ENCODE data around the gene OR10G7. TPM values are rescaled to one million over a fixed set of nuclear protein-coding genes. Genes with fewer than 3 reads are reported as not detected.

The OR10G7 gene
- total and polyA plus RNA-seq, 11 donors: not detected

DNA sequence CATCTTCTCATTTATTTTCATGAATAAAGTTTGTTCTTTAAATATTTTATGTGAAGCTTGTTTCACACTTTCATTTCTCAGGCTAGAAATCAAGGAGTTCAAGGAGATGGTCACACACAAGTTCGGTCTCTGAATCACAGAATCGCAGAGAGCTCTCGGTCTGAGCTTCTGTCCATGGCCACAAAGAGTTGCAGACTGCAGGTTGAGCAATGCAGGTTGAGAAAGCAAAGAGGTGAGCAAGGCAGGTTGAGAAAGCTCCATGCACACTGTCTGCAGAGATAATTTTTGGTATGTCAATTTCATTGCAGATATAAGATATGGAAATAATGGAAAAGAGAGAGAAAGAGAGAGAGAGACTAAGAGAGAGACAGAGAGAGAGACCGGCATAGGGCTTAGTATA is 41.2 kb upstream of the OR10G7 start:
- no peak for DNase-seq
- Histone ChIP-seq H3K27ac (no peak overlapping the region), H3K9me3 (no peaks in the 10 kb centered on the region), H3K4me1 (no peaks in the 10 kb centered on the region), H3K4me3 (no peak overlapping the region), H3K27me3 (peaks cover 0 to 66% (median 0%) of the 10 kb centered on the region in 9 donors), H3K36me3 (no peaks in the 10 kb centered on the region)
- ATAC-seq: no peak
- WGBS, 4 donors: 80 to 86% (median 83%) methylated on average over 4 of the region's 4 CpGs
- intact Hi-C loops (cut with DNase I): no loop called here
- no peak for TF ChIP-seq POLR2A (IDR thresholded peaks at IDR 0.05)
- TF ChIP-seq, protein P1, sequence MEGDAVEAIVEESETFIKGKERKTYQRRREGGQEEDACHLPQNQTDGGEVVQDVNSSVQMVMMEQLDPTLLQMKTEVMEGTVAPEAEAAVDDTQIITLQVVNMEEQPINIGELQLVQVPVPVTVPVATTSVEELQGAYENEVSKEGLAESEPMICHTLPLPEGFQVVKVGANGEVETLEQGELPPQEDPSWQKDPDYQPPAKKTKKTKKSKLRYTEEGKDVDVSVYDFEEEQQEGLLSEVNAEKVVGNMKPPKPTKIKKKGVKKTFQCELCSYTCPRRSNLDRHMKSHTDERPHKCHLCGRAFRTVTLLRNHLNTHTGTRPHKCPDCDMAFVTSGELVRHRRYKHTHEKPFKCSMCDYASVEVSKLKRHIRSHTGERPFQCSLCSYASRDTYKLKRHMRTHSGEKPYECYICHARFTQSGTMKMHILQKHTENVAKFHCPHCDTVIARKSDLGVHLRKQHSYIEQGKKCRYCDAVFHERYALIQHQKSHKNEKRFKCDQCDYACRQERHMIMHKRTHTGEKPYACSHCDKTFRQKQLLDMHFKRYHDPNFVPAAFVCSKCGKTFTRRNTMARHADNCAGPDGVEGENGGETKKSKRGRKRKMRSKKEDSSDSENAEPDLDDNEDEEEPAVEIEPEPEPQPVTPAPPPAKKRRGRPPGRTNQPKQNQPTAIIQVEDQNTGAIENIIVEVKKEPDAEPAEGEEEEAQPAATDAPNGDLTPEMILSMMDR (IDR thresholded peaks at IDR 0.05): no peak

DNA sequence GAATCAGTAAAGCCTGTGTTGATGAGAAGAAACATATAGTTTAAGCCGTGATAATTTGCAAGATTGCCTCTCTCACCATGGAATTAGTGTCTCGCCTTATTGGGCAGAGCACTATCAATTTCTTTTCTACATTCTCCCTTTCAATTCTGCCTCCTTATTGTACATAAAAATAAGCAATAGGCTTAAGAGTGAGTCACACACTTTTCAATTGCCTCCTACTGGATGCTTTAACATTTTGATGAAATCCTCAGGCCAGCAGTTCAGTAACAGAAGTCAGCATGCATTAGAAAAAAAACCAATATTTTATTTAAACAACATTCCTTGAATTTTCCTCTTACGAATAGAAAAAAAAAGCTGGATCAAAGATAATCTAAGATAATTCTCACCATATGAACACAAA is 40.4 kb upstream of the OR10G7 start:
- 80 to 91% (median 88%) methylated on average over 3 of the region's 3 CpGs for WGBS, 4 donors
- no peak overlapping the region for H3K27ac ChIP-seq
- H3K27me3 ChIP-seq: peaks cover 0 to 73% (median 3%) of the 10 kb centered on the region in 9 donors

DNA sequence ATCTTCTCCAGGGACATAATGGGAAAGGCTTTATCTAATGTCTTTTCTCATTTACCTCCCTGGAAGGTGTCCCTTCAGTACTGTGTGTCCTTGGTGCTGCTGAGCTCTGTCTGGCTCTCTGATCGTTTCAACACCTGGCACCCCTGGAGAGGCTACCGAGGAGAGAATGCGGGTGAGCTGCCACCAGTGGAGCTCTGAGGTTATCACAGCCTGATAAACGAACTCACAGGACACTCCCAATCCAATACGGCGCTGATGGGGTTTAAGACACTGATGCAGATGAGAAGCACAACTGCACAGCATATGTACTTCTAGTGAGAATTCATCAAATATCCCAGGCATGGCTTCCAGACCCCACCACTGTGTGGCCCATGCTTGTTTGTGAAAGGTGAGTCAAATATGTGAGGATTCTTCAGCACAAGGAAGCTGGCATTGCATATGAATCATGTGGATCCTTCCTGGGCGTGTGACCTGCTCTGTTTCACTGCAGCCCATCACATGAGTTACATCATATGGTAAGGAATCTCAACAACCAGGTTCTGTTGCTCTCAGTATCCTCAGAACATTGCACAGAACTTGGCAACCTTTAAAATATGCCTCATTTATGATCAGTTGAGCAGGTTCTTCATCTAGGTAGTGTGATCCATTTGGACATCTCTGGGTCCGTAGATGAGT is 39.3 kb upstream of the OR10G7 start:
- intact Hi-C loops (cut with DNase I): no loop called here
- DNase-seq: no peak
- 51 to 53% (median 51%) methylated on average over 8 of the region's 8 CpGs for WGBS, 4 donors
- peaks cover 0 to 84% (median 11%) of the 10 kb centered on the region in 9 donors for H3K27me3 ChIP-seq
- ATAC-seq: no peak
- H3K4me1 ChIP-seq: peaks cover 0 to 12% (median 0%) of the 10 kb centered on the region in 12 donors
- no peaks in the 10 kb centered on the region for H3K9me3 ChIP-seq
- no peak overlapping the region for H3K4me3 ChIP-seq
- H3K36me3 ChIP-seq: no peaks in the 10 kb centered on the region
- H3K27ac ChIP-seq: no peak overlapping the region
- no peak for TF ChIP-seq POLR2A (IDR thresholded peaks at IDR 0.05)

More for the DNA sequence above, 40.4 kb upstream of the OR10G7 start:
- no peak overlapping the region for H3K4me3 ChIP-seq
- DNase-seq (no peak), ATAC-seq (no peak)
- intact Hi-C loops (cut with DNase I): no loop called here
- H3K9me3 ChIP-seq: no peaks in the 10 kb centered on the region
- TF ChIP-seq, protein P1 (IDR thresholded peaks at IDR 0.05): no peak
- no peak for TF ChIP-seq POLR2A (IDR thresholded peaks at IDR 0.05)
- H3K36me3 ChIP-seq: no peaks in the 10 kb centered on the region
- H3K4me1 ChIP-seq: peaks cover 0 to 2% (median 0%) of the 10 kb centered on the region in 12 donors

DNA sequence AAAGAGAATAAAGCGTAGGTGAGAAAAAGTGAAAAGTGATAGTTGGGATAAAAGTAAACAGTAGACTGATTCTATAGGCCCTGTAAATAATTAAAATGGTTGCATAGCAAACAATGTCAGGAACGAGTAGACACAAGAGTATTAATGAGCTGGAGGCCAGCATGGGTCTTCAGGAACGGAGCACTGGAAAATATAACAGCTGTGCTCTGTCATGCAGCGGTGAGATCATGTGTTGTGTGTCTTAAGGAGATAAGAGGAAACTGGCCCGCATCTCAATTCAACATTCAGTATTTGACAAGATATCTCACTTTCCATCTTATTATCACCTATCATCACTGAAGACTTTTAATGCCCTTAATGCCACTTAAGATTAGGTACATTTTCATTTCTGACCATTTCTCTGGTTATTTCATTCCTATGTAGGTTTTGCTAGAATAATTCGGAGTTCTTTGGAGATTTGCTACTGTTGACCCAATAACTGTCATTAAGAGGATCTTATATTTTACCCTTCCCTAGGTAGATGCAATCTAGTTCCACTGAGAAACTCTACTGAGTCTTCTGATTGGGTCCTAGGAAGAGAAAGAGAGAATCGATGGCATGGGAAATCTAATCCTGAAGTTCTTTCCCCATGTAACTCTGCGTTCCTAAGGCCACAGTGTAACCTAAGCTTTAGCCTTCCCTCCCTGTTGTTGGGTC is 38.7 kb upstream of the OR10G7 start:
- intact Hi-C loops (cut with DNase I): loop anchor here in 6 of 10 donors (10.0 kb wide), 2 partner anchors 115 to 505 kb away; no protein-coding TSS in a partner anchor
- Histone ChIP-seq H3K4me3 (no peak overlapping the region), H3K36me3 (no peaks in the 10 kb centered on the region), H3K27ac (no peak overlapping the region), H3K9me3 (no peaks in the 10 kb centered on the region), H3K4me1 (peaks cover 0 to 12% (median 0%) of the 10 kb centered on the region in 12 donors), H3K27me3 (peaks cover 0 to 87% (median 13%) of the 10 kb centered on the region in 9 donors)
- TF ChIP-seq POLR2A (IDR thresholded peaks at IDR 0.05): no peak
- TF ChIP-seq, protein P1 (IDR thresholded peaks at IDR 0.05): no peak
- ATAC-seq: no peak
- DNase-seq: no peak
- 60 to 65% (median 62%) methylated on average over 8 of the region's 8 CpGs for WGBS, 4 donors

Data from heart left ventricle (tissue), 16 donors.